GM12875 (cell line): ENCODE results near the gene FNDC8.

Source experiments
- H3K4me3 ChIP-seq: one replicate; pipeline ENCODE4 v1.5.1; 2011; ENCODE audit warnings: low read depth, low read length, control low read depth
- CTCF ChIP-seq: IDR thresholded peaks from 2 replicates; pipeline ENCODE4 v1.5.1; 2011; ENCODE audit warnings: low read depth, mild to moderate bottlenecking, control low read depth, inconsistent platforms, low read length, moderate library complexity, borderline replicate concordance; ENCODE audit not compliant: insufficient read depth

Gene FNDC8

GRCh38 chr17:35080536-35080935, 40.9 kb upstream of the FNDC8 start:
- H3K4me3 ChIP-seq: no peak overlapping the region
- TF ChIP-seq CTCF: no peak

GRCh38 chr17:35081638-35082037, 39.8 kb upstream of the FNDC8 start:
- no peak overlapping the region for H3K4me3 ChIP-seq
- TF ChIP-seq CTCF: no peak

GRCh38 chr17:35082073-35082657, 39.2 kb upstream of the FNDC8 start:
- TF ChIP-seq CTCF: no peak
- H3K4me3 ChIP-seq: no peak overlapping the region

- H3K4me3 ChIP-seq: no peak overlapping the region
- TF ChIP-seq CTCF: no peak
These were observed 38.3 kb upstream of the FNDC8 start for GRCh38 chr17:35083071-35083470.

- no peak for TF ChIP-seq CTCF
- H3K4me3 ChIP-seq: no peak overlapping the region
These were observed 36.4 kb upstream of the FNDC8 start for GRCh38 chr17:35084987-35085386.

- no peak overlapping the region for H3K4me3 ChIP-seq
- no peak for TF ChIP-seq CTCF
These were observed 35.3 kb upstream of the FNDC8 start for GRCh38 chr17:35086164-35086563.

GRCh38 chr17:35086931-35087573, 34.4 kb upstream of the FNDC8 start:
- no peak overlapping the region for H3K4me3 ChIP-seq

More at GRCh38 chr17:35086931-35087573, 34.4 kb upstream of the FNDC8 start:
- no peak for TF ChIP-seq CTCF
